LNCAP (cell line): ENCODE measurements around the gene CHMP3.

Source experiments
- TF ChIP-seq, protein P1 (sequence below): fragments of 450-650 bp; IDR thresholded peaks from 2 replicates; pipeline ENCODE4 v1.5.1; 2017; ENCODE audit warnings: mild to moderate bottlenecking

Gene CHMP3

DNA sequence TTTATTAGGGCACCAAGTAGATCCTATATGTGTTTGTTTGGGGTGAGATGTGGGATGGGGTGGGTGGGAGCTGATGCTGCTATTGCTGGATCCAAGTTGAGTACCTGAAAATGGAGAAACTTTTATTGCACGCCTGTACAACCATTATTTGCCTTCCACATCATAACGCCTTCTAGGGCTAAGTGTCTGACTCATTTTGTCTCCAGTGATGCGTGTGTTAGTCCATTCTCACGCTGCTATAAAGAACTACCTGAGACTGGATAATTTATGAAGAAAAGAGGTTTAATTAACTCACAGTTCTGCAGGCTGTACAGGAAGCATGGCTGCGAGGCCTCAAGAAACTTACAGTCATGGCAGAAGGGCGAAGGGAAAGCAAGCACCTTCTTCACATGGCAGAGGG, 63.9 kb downstream of the CHMP3 start:
- TF ChIP-seq, protein P1, sequence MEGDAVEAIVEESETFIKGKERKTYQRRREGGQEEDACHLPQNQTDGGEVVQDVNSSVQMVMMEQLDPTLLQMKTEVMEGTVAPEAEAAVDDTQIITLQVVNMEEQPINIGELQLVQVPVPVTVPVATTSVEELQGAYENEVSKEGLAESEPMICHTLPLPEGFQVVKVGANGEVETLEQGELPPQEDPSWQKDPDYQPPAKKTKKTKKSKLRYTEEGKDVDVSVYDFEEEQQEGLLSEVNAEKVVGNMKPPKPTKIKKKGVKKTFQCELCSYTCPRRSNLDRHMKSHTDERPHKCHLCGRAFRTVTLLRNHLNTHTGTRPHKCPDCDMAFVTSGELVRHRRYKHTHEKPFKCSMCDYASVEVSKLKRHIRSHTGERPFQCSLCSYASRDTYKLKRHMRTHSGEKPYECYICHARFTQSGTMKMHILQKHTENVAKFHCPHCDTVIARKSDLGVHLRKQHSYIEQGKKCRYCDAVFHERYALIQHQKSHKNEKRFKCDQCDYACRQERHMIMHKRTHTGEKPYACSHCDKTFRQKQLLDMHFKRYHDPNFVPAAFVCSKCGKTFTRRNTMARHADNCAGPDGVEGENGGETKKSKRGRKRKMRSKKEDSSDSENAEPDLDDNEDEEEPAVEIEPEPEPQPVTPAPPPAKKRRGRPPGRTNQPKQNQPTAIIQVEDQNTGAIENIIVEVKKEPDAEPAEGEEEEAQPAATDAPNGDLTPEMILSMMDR, result no peak

DNA sequence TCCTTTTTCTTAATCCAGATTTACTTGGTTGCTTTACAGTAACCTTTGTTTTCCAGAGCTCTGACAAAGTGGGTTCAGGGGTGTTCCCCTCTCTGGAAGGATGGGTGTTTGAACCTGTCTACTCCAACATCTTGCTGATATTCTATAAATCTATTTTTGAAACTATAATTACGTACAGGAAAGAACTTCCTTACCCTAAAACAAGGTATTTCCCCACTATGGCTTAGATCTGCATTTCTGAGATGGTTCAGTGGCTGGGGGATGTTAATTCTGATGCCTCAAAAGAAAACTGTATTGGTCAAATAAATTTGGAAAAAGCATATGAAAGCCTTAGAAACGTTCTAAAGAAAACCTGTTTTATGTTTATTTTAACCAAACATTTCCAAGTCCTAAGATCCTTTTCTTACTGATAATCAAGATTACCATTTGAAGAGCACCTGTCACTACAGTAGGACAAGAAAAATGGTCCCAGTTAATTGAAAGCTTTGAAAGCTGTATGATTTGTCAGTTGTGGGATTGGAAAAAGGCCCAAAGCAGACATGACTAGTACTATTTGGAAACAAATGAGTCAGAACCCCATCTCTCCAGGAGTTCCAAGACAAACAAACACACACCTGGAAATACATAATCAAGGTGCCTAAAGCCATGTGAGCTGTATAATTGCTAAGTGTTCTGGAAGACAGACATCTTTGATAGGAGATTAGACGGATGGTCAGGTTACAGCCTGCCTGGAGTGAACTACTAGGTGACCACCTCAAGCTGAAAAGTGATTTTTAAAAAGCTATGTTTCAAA, 64.6 kb downstream of the CHMP3 start:
- TF ChIP-seq, protein P1, result no peak

DNA sequence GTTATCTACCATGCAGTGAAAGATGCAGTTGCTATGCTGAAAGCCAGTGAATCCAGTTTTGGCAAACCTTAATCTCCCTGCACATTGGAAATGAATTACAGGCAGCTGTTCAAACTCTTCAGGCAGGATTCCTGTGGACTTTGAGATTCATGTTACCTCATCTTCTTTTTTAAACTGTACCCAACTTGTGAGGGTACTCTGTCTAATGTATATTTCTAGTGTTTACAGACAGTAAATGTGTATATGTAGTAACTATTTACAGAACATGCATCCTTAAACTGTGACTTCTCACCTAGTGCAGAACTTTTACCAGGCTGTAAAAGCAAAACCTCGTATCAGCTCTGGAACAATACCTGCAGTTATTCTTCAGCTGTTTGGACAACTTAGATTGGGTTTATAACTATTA, 71.2 kb downstream of the CHMP3 start:
- TF ChIP-seq, protein P1, result no peak

DNA sequence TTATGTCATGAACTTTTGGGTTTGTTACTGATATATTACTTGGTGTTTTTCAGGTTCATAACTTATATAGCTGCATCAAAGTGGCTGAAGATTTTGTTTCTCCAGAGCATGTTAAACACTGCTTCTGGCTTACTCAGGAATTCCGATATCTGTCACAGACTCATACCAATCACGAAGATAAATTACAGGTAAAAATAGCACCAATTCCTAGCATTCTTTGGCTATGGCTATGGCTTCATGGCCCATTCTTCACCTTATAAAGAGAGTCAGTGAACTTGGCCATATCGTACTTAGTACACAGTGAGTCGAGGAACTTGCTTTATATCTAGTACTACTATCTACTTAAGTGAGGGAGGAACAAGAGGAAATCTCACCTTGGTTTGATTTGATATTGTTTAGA, 72.2 kb downstream of the CHMP3 start:
- TF ChIP-seq, protein P1, result no peak

DNA sequence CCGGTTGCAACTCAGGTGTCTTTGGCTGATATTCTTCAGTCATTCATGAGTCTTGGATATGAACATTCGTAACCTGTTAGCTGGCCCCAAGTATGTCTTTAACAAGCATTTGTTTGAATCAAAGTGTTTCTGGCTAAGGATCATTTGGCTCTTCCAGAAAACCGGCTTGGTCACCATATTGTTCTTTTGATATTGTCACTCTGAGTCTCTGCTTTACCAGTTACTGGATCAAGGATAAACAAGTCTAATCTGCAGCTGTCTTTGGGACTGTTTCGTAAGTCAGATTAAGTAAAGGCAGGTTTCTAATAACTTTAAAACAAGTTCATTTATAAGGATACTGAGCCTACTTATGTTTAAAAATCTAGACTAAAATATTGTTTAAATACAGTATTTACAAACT, 73.0 kb downstream of the CHMP3 start:
- TF ChIP-seq, protein P1, result no peak

DNA sequence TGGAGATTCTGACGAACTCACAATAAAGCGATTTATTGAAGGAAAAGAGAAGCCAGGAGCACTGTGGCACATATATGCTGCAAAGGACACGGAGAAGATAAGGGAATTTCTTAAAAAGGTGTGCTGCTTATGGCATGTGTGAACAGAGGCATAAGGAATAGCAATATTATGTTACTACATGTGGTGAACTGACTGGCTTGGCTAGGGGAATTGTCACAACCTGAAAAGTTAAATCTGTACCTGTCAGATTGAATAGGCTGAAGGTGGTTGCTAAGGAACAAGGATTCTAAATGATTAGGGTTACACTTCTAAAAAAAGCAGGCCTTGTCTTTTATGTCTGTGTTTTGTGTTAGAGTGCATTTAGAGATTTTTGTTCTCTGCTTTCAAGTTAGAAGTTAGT, 73.7 kb downstream of the CHMP3 start:
- TF ChIP-seq, protein P1, result no peak

DNA sequence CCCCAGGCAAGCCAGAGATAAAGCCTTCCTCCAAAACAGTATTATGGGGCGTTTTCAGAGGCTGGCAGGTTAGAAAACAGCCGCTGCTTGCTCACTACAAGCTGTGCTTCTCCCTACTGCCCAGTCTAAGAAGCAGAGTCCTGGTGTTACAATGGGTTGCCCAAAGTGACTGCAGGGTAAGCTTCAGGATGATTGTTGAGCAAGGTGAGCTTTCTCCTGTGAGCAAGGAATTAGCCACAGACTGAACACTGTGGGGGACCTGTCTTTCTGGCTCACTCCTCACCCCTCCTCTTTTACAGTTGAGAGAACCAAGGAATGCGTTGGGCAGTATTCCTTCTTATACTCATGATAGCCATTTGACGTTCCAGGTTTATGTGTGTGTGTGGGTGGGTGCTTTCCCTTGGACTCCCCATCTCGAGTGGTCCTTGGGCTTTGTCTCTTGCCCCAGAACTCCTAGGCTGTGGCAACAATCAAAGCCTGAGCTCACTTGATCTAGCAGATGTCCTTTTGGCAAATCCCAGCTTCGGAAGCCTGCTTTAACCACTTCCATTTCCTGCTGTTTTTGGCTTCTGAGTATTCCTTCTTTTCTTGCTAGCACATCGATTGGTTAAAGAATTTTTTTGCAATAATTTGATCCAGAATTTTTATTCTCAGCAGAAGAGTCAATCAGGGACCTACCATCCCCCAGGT, 74.5 kb downstream of the CHMP3 start:
- TF ChIP-seq, protein P1, result no peak
